VCaP (cell line): Measurements from ENCODE around the gene RAD51B.

Experiments used
- H3K27ac ChIP-seq: fragments of 450-650 bp; 2 replicates; pipeline ENCODE4 v1.5.1; 2017
- TF ChIP-seq, protein P1 (sequence below): fragments of 450-650 bp; conservative IDR thresholded peaks from 2 replicates; pipeline ENCODE4 v1.5.1; 2017; ENCODE audit warnings: mild to moderate bottlenecking, moderate library complexity

Gene RAD51B

DNA sequence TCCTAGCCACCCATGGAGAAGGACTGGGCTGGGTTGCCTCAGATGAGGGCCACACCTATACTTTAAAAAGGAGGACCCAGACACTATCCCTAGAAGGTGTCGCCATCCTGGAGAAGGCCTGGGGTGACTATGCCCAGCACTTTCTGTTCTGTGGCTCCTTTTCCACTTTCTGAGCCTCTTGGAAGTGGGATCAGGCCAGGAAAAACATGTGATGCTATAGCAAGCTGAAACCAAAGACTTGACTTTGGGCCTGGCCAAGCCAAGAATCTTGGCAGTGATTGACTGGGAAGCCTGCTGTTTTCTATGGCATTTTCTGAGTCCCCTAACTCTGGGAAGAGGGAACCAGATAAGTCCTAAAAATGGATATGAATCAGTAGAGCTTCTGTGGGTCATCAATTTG lies 641.0 kb downstream of the RAD51B start:
- TF ChIP-seq, protein P1, sequence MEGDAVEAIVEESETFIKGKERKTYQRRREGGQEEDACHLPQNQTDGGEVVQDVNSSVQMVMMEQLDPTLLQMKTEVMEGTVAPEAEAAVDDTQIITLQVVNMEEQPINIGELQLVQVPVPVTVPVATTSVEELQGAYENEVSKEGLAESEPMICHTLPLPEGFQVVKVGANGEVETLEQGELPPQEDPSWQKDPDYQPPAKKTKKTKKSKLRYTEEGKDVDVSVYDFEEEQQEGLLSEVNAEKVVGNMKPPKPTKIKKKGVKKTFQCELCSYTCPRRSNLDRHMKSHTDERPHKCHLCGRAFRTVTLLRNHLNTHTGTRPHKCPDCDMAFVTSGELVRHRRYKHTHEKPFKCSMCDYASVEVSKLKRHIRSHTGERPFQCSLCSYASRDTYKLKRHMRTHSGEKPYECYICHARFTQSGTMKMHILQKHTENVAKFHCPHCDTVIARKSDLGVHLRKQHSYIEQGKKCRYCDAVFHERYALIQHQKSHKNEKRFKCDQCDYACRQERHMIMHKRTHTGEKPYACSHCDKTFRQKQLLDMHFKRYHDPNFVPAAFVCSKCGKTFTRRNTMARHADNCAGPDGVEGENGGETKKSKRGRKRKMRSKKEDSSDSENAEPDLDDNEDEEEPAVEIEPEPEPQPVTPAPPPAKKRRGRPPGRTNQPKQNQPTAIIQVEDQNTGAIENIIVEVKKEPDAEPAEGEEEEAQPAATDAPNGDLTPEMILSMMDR: no peak
- peak overlapping the region; percentile 90 for H3K27ac ChIP-seq

DNA sequence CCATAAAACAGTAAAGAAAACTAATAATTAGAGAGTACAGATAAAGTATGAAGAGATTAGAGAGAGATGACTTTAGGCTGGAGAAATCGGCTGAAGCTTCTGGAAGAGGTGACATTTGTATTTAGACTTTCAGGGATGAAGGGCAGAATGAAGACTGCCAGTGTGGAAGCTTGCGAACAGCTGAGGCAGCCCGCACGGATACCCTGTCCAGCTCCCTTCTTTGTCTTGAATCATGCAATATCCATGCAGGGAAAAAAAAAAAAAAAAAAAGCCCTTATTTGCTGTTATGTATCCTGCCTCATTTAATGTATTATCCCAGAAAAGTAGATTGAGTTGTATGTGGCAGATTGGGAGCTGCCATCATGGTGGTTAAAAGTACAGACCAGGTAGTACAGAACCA lies 641.5 kb downstream of the RAD51B start:
- H3K27ac ChIP-seq: no peak overlapping the region
- TF ChIP-seq, protein P1: no peak

DNA sequence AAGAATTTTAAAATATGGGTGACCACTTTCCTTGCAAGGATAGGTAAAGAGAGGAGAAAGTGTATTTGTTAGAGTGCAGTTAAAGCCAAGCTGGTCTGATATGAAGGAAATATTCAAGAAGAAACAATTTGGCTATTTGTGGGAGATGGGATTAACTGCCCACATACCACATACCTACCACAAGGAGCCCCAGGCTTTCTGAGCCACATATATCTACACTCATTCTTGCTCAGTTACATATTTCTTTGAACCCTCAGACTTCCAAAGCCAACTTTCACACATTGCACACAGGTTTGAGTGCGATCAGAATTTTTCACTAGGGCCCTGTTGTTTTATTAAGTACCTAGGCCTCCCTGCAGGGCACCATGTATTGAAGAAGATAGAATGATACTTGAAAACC lies 643.1 kb downstream of the RAD51B start:
- TF ChIP-seq, protein P1: no peak
- no peak overlapping the region for H3K27ac ChIP-seq

DNA sequence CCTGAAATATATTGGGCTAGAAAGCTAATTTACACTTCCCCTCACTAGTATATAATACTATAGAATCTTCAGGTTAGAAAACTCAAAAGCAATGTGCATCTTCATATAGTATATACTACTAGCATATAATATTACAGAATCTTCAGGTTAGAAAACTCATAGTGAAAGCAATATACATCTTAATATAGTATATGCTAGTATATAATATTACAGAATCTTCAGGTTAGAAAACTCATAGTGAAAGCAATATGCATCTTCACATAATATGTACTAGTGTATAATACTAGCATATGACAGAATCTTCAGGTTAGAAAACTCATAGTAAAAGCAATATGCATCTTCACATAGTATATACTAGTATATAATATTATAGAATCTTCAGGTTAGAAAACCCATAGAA lies 643.7 kb downstream of the RAD51B start:
- TF ChIP-seq, protein P1: no peak
- H3K27ac ChIP-seq: no peak overlapping the region

DNA sequence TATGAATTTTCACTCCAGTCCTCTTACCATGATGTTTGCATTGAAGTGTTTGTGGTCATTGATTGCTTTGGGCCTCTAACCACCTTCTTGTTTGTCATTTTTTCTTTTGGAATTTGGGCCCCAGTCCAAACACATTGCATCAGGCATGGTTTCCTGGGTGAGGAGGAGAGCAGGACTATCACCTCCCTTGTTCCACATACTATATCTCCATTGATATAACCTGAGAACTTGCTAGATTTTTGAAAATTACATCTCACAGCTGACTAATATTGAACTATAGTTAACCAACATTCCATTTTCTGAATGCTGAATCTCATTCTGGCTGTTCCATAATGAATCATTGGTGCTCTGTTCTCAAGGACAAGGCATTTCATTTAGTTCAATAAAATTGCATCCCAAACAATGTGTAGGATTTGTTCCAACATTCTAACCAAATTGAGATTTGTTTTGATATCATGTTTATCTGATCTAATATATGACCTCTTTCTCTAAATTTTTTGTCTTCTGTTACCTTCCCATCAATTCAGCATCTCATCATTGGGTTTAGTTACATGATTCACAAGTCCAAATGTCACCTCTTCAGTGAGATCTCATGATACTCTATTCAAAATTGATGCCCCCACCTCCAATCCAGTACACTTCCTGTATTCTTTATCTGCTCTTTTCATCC lies 644.3 kb downstream of the RAD51B start:
- no peak overlapping the region for H3K27ac ChIP-seq

DNA sequence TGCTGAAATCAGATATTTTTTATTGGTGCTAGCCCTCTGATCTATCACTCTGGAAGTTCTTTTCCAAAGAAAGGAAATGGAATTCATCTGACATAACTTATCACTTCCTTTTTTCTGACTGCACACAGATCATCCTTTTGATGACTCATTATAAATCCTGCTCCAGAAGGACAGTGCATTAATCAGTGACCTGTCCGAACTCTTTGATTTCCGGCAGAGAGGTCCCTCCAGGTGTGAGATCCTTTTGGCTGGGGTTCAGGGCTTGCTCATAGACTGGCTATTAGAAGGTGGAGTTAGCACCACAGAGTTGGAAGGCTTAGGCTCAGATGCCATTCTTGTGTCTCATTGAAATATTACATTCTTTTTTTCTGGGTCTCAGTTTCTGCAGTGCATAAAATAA lies 645.1 kb downstream of the RAD51B start:
- no peak overlapping the region; the same call in 1 of the 2 replicates for H3K27ac ChIP-seq
- TF ChIP-seq, protein P1: no peak

More for the DNA sequence above, 644.3 kb downstream of the RAD51B start:
- TF ChIP-seq, protein P1: no peak

DNA sequence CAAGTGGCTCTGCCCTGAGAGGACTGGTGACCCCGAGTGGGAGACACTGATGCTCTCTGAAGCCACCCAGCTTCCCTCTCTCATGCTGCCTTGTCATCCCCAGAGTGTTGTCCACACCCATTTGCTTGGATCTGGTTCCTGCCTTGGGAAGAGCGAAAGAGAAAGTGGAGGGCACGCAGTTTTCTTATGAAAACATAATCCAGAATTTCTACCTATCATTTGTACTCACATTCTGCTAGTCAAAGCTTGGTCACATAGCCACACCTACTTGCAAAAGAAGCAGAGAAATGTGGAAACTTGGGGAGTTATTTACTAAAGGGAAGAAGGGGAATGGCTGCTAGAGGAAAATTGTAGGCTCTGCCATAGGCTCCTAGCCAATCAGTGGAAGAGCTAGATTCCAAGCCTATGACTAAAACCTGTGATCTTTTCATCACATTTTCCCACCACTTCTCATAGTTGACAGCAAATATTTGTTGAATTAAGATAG lies 647.0 kb downstream of the RAD51B start:
- H3K27ac ChIP-seq: no peak overlapping the region
- TF ChIP-seq, protein P1: no peak
